HG02610 (cell line): ENCODE measurements around the gene PCDH9.

Source experiments
- ATAC-seq: cut with Tn5 transposase; IDR thresholded peaks from one replicate; pipeline ENCODE4 v1.9.1; 2021; ENCODE audit warnings: mild to moderate bottlenecking, moderate library complexity; ENCODE audit not compliant: unreplicated experiment

Gene PCDH9

GRCh38 chr13:66553391-66553790 lies 676.7 kb downstream of the PCDH9 start:
- ATAC-seq = no peak

GRCh38 chr13:66551128-66551527 lies 679.0 kb downstream of the PCDH9 start:
- ATAC-seq = no peak

- no peak for ATAC-seq
These were observed 682.5 kb downstream of the PCDH9 start for GRCh38 chr13:66547685-66548084.

- ATAC-seq = no peak
These were observed 683.4 kb downstream of the PCDH9 start for GRCh38 chr13:66546534-66547379.

- ATAC-seq = peak; percentile 41
These were observed 686.4 kb downstream of the PCDH9 start for GRCh38 chr13:66543780-66544179.

GRCh38 chr13:66537417-66537816 lies 692.7 kb downstream of the PCDH9 start:
- ATAC-seq = no peak

- no peak for ATAC-seq
These were observed 693.4 kb downstream of the PCDH9 start for GRCh38 chr13:66536746-66537145.

GRCh38 chr13:66534561-66534960 lies 695.6 kb downstream of the PCDH9 start:
- no peak for ATAC-seq

- no peak for ATAC-seq
These were observed 697.3 kb downstream of the PCDH9 start for GRCh38 chr13:66532845-66533244.

- ATAC-seq = no peak
These were observed 698.0 kb downstream of the PCDH9 start for GRCh38 chr13:66532146-66532545.

- ATAC-seq = no peak
These were observed 699.5 kb downstream of the PCDH9 start for GRCh38 chr13:66530686-66531085.

- ATAC-seq = no peak
These were observed 700.0 kb downstream of the PCDH9 start for GRCh38 chr13:66530158-66530557.

- ATAC-seq = no peak
These were observed 701.1 kb downstream of the PCDH9 start for GRCh38 chr13:66528944-66529576.

GRCh38 chr13:66528180-66528579 lies 702.0 kb downstream of the PCDH9 start:
- ATAC-seq = no peak

- ATAC-seq = no peak
These were observed 709.4 kb downstream of the PCDH9 start for GRCh38 chr13:66520511-66521355.

GRCh38 chr13:66519259-66519658 lies 710.9 kb downstream of the PCDH9 start:
- ATAC-seq = no peak

- ATAC-seq = no peak
These were observed 712.1 kb downstream of the PCDH9 start for GRCh38 chr13:66518068-66518467.

- no peak for ATAC-seq
These were observed 716.4 kb downstream of the PCDH9 start for GRCh38 chr13:66513728-66514127.

GRCh38 chr13:66509175-66509574 lies 721.0 kb downstream of the PCDH9 start:
- no peak for ATAC-seq

GRCh38 chr13:66508153-66508909 lies 721.8 kb downstream of the PCDH9 start:
- ATAC-seq = no peak

GRCh38 chr13:66506979-66507378 lies 723.2 kb downstream of the PCDH9 start:
- ATAC-seq = peak; percentile 93
